Measurements from ENCODE around the gene NCAPD2. TPM values are rescaled to one million over a fixed set of nuclear protein-coding genes. Genes with fewer than 3 reads are reported as not detected.
"Not testable (repeated sequence)": the region's sequence is repeated elsewhere in the genome, so short reads cannot be mapped to it uniquely, and the experiment has no call there.

Gene NCAPD2
- total RNA-seq, 1 donor from 2014 or later = 32.0 TPM

- peak overlapping the region; percentile 46 for H3K27ac ChIP-seq
These were observed 30.7 kb upstream of the NCAPD2 start for GRCh38 chr12:6463216-6463615.

GRCh38 chr12:6463858-6464257 is 30.0 kb upstream of the NCAPD2 start:
- intact Hi-C loops (cut with DNase I) = no loop called here

More at GRCh38 chr12:6463216-6463615, 30.7 kb upstream of the NCAPD2 start:
- intact Hi-C loops (cut with DNase I) = no loop called here
- H3K36me3 ChIP-seq = peaks cover 92% of the 10 kb centered on the region
- ATAC-seq = no peak
- no peak overlapping the region for H3K4me3 ChIP-seq
- TF ChIP-seq CTCF (IDR thresholded peaks at IDR 0.05) = no peak
- no peaks in the 10 kb centered on the region for H3K9me3 ChIP-seq
- no peaks in the 10 kb centered on the region for H3K27me3 ChIP-seq (ENCODE audit: low read depth)
- peaks cover 60% of the 10 kb centered on the region for H3K4me1 ChIP-seq
- DNase-seq = no peak

GRCh38 chr12:6464531-6464930 is 29.4 kb upstream of the NCAPD2 start:
- intact Hi-C loops (cut with DNase I) = no loop called here
- Histone ChIP-seq H3K4me1 (peaks cover 72% of the 10 kb centered on the region), H3K27ac (peak overlapping the region; percentile 46), H3K4me3 (no peak overlapping the region), H3K9me3 (no peaks in the 10 kb centered on the region), H3K27me3 (ENCODE audit: low read depth) (no peaks in the 10 kb centered on the region), H3K36me3 (peaks cover 78% of the 10 kb centered on the region)
- ATAC-seq (no peak), DNase-seq (no peak)
- no peak for TF ChIP-seq CTCF (IDR thresholded peaks at IDR 0.05)

More at GRCh38 chr12:6463858-6464257, 30.0 kb upstream of the NCAPD2 start:
- Histone ChIP-seq H3K27me3 (ENCODE audit: low read depth) (no peaks in the 10 kb centered on the region), H3K4me1 (peaks cover 65% of the 10 kb centered on the region), H3K9me3 (no peaks in the 10 kb centered on the region), H3K4me3 (no peak overlapping the region), H3K36me3 (peaks cover 85% of the 10 kb centered on the region), H3K27ac (peak overlapping the region; percentile 46)
- no peak for DNase-seq
- no peak for ATAC-seq
- TF ChIP-seq CTCF (IDR thresholded peaks at IDR 0.05) = no peak

GRCh38 chr12:6465467-6466183 is 28.3 kb upstream of the NCAPD2 start:
- H3K27ac ChIP-seq = no peak overlapping the region
- H3K4me1 ChIP-seq = peaks cover 72% of the 10 kb centered on the region
- ATAC-seq (peak; percentile 40 to 55), DNase-seq (no peak)
- no peak overlapping the region for H3K4me3 ChIP-seq
- H3K9me3 ChIP-seq = no peaks in the 10 kb centered on the region
- no peaks in the 10 kb centered on the region for H3K27me3 ChIP-seq (ENCODE audit: low read depth)
- peaks cover 67% of the 10 kb centered on the region for H3K36me3 ChIP-seq
- TF ChIP-seq CTCF (IDR thresholded peaks at IDR 0.05) = peak; percentile 82
- intact Hi-C loops (cut with DNase I) = no loop called here

- Histone ChIP-seq H3K9me3 (no peaks in the 10 kb centered on the region), H3K27me3 (ENCODE audit: low read depth) (no peaks in the 10 kb centered on the region), H3K27ac (no peak overlapping the region), H3K36me3 (peaks cover 62% of the 10 kb centered on the region), H3K4me3 (no peak overlapping the region), H3K4me1 (peaks cover 70% of the 10 kb centered on the region)
- DNase-seq = no peak
- ATAC-seq = no peak
- intact Hi-C loops (cut with DNase I) = no loop called here
- TF ChIP-seq CTCF (IDR thresholded peaks at IDR 0.05) = no peak
These were observed 27.7 kb upstream of the NCAPD2 start for GRCh38 chr12:6466184-6466573.

GRCh38 chr12:6466751-6467150 is 27.2 kb upstream of the NCAPD2 start:
- H3K27ac ChIP-seq; ATAC-seq; H3K9me3 ChIP-seq; intact Hi-C loops (cut with DNase I); H3K4me3 ChIP-seq; DNase-seq; H3K27me3 ChIP-seq (ENCODE audit: low read depth): not testable (repeated sequence)
- Histone ChIP-seq H3K36me3 (peaks cover 56% of the 10 kb centered on the region), H3K4me1 (peaks cover 69% of the 10 kb centered on the region)

GRCh38 chr12:6467571-6468282 is 26.2 kb upstream of the NCAPD2 start:
- Histone ChIP-seq H3K4me1 (peaks cover 61% of the 10 kb centered on the region), H3K36me3 (peaks cover 46% of the 10 kb centered on the region)
- ATAC-seq; intact Hi-C loops (cut with DNase I); H3K27ac ChIP-seq; H3K9me3 ChIP-seq; DNase-seq; H3K27me3 ChIP-seq (ENCODE audit: low read depth); H3K4me3 ChIP-seq: not testable (repeated sequence)
